HG03439 (cell line): ENCODE measurements around the gene SECISBP2.

Experiments used
- ATAC-seq: cut with Tn5 transposase; IDR thresholded peaks from one replicate; pipeline ENCODE4 v1.9.1; 2021; ENCODE audit warnings: mild to moderate bottlenecking, moderate library complexity; ENCODE audit not compliant: unreplicated experiment

Gene SECISBP2

GRCh38 chr9:89398621-89399020, 80.3 kb downstream of the SECISBP2 start:
- ATAC-seq = no peak

- ATAC-seq = peak; percentile 67
These were observed 82.3 kb downstream of the SECISBP2 start for GRCh38 chr9:89400403-89401116.

- no peak for ATAC-seq
These were observed 84.6 kb downstream of the SECISBP2 start for GRCh38 chr9:89402695-89403427.

GRCh38 chr9:89404074-89404473, 85.8 kb downstream of the SECISBP2 start:
- ATAC-seq = no peak

- ATAC-seq = peak; percentile 50
These were observed 87.5 kb downstream of the SECISBP2 start for GRCh38 chr9:89405826-89406225.

GRCh38 chr9:89407070-89407469, 88.8 kb downstream of the SECISBP2 start:
- no peak for ATAC-seq

- no peak for ATAC-seq
These were observed 90.4 kb downstream of the SECISBP2 start for GRCh38 chr9:89408628-89409101.
